PC-9 (cell line): ENCODE results near the gene PTPN9.

ENCODE experiments used
- EZH2 ChIP-seq: fragments of 200-600 bp; sonication (generic); IDR thresholded peaks from 2 replicates; pipeline ENCODE4 v1.8.0; 2017; ENCODE audit warnings: antibody characterized with exemption, low read depth
- TF ChIP-seq, protein P1 (sequence below): fragments of 200-600 bp; sonication (generic); conservative IDR thresholded peaks from 2 replicates; pipeline ENCODE4 v1.6.1; 2017; ENCODE audit warnings: mixed run types, antibody characterized with exemption, mild to moderate bottlenecking, moderate library complexity

DNA sequence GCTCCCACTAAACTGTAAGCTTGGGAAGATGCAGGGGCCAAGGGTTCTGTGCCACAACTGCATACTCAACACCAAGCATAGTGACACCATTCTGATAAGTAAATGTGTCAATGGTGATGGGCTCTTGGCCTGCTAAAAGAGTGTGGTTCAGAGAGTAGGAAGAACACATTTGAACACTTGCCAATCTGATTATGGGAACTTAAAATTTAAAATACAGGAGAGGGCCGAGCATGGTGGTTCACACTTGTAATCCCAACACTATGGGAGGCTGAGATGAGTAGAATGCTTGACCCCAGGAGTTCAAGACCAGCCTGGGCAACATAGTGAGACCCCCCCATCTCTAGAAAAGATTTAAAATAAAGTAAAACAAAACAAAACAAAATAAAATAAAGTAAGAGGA lies 34.1 kb downstream of the PTPN9 start:
- TF ChIP-seq, protein P1, sequence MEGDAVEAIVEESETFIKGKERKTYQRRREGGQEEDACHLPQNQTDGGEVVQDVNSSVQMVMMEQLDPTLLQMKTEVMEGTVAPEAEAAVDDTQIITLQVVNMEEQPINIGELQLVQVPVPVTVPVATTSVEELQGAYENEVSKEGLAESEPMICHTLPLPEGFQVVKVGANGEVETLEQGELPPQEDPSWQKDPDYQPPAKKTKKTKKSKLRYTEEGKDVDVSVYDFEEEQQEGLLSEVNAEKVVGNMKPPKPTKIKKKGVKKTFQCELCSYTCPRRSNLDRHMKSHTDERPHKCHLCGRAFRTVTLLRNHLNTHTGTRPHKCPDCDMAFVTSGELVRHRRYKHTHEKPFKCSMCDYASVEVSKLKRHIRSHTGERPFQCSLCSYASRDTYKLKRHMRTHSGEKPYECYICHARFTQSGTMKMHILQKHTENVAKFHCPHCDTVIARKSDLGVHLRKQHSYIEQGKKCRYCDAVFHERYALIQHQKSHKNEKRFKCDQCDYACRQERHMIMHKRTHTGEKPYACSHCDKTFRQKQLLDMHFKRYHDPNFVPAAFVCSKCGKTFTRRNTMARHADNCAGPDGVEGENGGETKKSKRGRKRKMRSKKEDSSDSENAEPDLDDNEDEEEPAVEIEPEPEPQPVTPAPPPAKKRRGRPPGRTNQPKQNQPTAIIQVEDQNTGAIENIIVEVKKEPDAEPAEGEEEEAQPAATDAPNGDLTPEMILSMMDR = no peak
- no peak for TF ChIP-seq EZH2
